Astrocyte of the cerebellum (primary cell): ENCODE data around the gene GRIP1.

Experiments
- DNase-seq: peaks from one replicate; pipeline ENCODE4 v3.0.0-alpha.2; 2011; ENCODE audit warnings: low read depth
- H3K4me3 ChIP-seq: 2 replicates; pipeline ENCODE4 v1.5.1; 2011; ENCODE audit warnings: mild to moderate bottlenecking, low read depth, low read length, moderate library complexity
- in situ Hi-C: cut with HindIII; loops from 2 replicates; pipeline ENCODE4 v1.10.0; 2017; ENCODE audit warnings: low sequenced_read_pairs
- TF ChIP-seq, protein P1 (sequence below): IDR thresholded peaks from 2 replicates; pipeline ENCODE4 v1.5.1; 2012; ENCODE audit warnings: low read length, low read depth, moderate library complexity, mild to moderate bottlenecking; ENCODE audit errors: missing control alignments

The GRIP1 gene

DNA sequence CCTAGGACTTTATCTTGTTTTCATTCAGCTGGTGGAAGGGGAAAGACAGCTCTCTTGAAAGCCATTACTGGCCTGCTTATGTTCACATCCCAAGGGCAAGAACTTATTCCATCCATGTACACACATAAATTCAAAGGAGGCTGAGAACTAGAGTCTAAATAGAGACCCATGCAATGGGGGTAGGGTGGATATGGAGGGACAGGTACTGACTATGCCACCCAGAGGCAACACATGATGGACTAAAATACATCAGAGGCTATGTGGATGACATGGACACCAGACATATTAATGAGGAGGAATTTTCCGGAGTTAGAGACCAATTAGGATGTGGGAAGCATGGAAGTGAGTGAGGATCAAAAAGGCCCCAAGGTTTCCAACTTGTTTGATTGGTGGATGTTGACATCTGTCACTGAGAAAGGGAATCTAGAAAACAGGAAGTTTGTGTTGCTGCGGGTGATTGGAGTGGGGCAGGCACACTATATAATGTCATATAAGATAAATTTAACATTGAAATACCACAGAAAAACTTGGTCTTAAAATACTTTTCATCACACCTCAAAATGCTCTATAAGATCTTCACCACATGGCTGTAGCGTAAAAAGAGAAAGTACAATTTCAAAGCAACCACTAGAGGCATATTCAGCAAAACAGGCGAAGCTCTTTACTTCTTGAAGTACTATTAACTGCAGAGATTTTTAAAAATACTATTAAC lies 130.4 kb downstream of the GRIP1 start:
- TF ChIP-seq, protein P1, sequence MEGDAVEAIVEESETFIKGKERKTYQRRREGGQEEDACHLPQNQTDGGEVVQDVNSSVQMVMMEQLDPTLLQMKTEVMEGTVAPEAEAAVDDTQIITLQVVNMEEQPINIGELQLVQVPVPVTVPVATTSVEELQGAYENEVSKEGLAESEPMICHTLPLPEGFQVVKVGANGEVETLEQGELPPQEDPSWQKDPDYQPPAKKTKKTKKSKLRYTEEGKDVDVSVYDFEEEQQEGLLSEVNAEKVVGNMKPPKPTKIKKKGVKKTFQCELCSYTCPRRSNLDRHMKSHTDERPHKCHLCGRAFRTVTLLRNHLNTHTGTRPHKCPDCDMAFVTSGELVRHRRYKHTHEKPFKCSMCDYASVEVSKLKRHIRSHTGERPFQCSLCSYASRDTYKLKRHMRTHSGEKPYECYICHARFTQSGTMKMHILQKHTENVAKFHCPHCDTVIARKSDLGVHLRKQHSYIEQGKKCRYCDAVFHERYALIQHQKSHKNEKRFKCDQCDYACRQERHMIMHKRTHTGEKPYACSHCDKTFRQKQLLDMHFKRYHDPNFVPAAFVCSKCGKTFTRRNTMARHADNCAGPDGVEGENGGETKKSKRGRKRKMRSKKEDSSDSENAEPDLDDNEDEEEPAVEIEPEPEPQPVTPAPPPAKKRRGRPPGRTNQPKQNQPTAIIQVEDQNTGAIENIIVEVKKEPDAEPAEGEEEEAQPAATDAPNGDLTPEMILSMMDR, result peak; percentile 22
- no peak for DNase-seq
- H3K4me3 ChIP-seq, result no peak overlapping the region
- in situ Hi-C loops, result no loop called here

GRCh38 chr12:66541426-66541825 lies 137.4 kb downstream of the GRIP1 start:
- TF ChIP-seq, protein P1, result no peak
- no peak overlapping the region for H3K4me3 ChIP-seq
- in situ Hi-C loops, result no loop called here
- DNase-seq, result no peak

- TF ChIP-seq, protein P1, result no peak
- in situ Hi-C loops, result no loop called here
- H3K4me3 ChIP-seq, result no peak overlapping the region
- no peak for DNase-seq
Measured at GRCh38 chr12:66539431-66539830, 139.4 kb downstream of the GRIP1 start.

DNA sequence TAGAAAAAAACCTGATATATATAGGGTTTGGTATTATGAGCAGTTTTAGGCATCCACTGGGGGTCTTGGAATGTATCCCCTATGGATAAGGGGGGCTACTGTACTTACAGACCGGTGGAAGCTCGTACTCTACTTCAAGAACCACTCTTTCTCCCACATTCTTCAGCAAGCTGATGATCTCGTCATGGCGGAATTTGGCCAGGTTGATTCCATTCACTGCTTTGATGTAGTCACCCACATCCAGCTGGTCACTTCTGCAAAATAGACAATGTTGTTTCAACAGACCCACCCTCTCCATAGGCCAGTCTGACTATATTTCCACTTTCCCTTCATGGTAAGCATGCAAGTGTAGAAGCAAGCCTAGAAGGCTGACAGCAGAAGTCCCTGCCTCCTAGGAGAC lies 139.9 kb downstream of the GRIP1 start:
- TF ChIP-seq, protein P1, result no peak
- peak; percentile 15 for DNase-seq
- in situ Hi-C loops, result no loop called here
- no peak overlapping the region for H3K4me3 ChIP-seq

DNA sequence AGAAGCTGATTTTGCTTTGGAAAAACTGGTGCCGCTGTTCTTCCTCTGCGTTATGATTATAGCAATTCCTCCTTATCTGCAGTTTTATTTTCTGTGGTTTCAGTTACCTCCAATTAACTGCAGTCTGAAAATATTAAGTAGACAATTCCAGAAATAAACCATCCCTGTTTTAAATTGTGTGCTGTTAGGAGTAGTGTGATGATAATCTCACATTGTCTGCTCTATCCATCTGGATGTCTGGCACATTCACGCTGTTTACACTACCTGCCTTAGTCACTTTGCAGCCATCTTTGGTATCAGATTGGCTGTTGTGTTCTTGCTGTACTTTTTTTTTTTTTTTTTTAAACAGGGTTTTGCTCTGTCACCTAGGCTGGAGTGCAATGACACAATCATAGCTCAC lies 141.0 kb downstream of the GRIP1 start:
- TF ChIP-seq, protein P1, result no peak
- no peak for DNase-seq
- in situ Hi-C loops, result no loop called here
- no peak overlapping the region for H3K4me3 ChIP-seq

- DNase-seq, result no peak
- no peak overlapping the region for H3K4me3 ChIP-seq
- TF ChIP-seq, protein P1, result no peak
- in situ Hi-C loops, result no loop called here
Measured at GRCh38 chr12:66533767-66534166, 145.1 kb downstream of the GRIP1 start.
